ENCODE data around the gene UFL1. TPM values are rescaled to one million over a fixed set of nuclear protein-coding genes. Genes with fewer than 3 reads are reported as not detected.

UFL1 gene
- total and polyA plus RNA-seq, 2 of the 8 experiments (the other 6 are each of a cell fraction or from before 2014, with no cell fraction given) = 2.2 to 10.2 TPM

DNA sequence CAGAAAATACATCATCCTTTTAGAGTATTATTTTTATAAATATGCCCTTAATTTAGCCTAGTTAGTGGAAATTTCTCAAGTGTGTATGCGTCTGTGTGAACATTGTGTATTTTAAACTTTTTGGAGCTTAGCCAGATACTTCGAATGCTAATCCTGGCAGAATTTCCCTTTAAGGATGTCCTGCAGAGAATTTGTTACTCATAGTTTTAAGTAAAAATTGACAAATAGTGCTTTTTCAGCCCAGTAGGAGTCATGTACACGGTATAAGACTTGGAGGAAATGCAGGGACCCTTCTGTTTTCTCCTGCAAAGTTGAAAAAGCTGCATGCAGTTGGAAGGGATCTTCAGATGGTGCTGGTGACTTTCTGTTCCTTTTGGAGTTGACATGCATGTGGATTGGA lies 41.3 kb downstream of the UFL1 start, which contains the start of gene FHL5 (continued):
- TF ChIP-seq KDM5A (IDR thresholded peaks at IDR 0.05; ENCODE audit: low read length) = no peak
- TF ChIP-seq SP4 (IDR thresholded peaks at IDR 0.05; ENCODE audit: low read length) = no peak
- no peak for TF ChIP-seq EGR1 (IDR thresholded peaks at IDR 0.05; ENCODE audit: borderline replicate concordance, low read depth, low read length)
- TF ChIP-seq TBP (IDR thresholded peaks at IDR 0.05; ENCODE audit: low read depth, low read length) = no peak
- TF ChIP-seq TAF1 (IDR thresholded peaks at IDR 0.05; ENCODE audit: low read depth, low read length) = no peak
- no peak for TF ChIP-seq POLR2AphosphoS5 (IDR thresholded peaks at IDR 0.05; ENCODE audit: low read depth, low read length)

Data from H1 (cell line).